ENCODE results near the gene PCSK7. TPM values are rescaled to one million over a fixed set of nuclear protein-coding genes. Genes with fewer than 3 reads are reported as not detected.

The PCSK7 gene
- total and polyA plus RNA-seq, 12 donors: 22.6 to 54.4 (median 42.2) TPM

- peak; percentile 22 to 47 for TF ChIP-seq POLR2A (IDR thresholded peaks at IDR 0.05)
- no peak for TF ChIP-seq CTCF (IDR thresholded peaks at IDR 0.05)
- intact Hi-C loops (cut with DNase I): no loop called here
- peak within 1 kb of the TSS in 1 of 4 donors; percentile 47 for H3K4me3 ChIP-seq
- H3K27ac ChIP-seq: peak within 1 kb of the TSS in 4 of 5 donors; percentile 48 to 92 (median 79)
- H3K36me3 ChIP-seq (replicated peaks in 1 of 2): peaks cover 0 to 40% of the 10 kb centered on the region in 2 donors
- H3K9me3 ChIP-seq (replicated peaks in 1 of 3): no peaks in the 10 kb centered on the region
- H3K27me3 ChIP-seq: no peaks in the 10 kb centered on the region
- peak in 5 of 7 donors; percentile 44 to 86 (median 61) for DNase-seq
- 63 to 71% (median 69%) methylated on average over 7 to 34 of the region's 34 CpGs for WGBS, 4 donors
- peaks cover 4 to 9% of the 10 kb centered on the region in 2 donors for H3K4me1 ChIP-seq (replicated peaks in 1 of 2)
Measured at GRCh38 chr11:117199053-117199915, 32.6 kb downstream of the PCSK7 start, which contains the start of gene TAGLN. TAGLN (plus strand) TSS chr11:117199370; CDS start chr11:117203014, 3,644 bp downstream.

- peak overlapping the region in 1 of 4 donors; percentile 1 for H3K4me3 ChIP-seq
- peaks cover 0 to 3% of the 10 kb centered on the region in 2 donors for H3K4me1 ChIP-seq (replicated peaks in 1 of 2)
- no peaks in the 10 kb centered on the region for H3K27me3 ChIP-seq
- intact Hi-C loops (cut with DNase I): no loop called here
- H3K27ac ChIP-seq: peak overlapping the region in 4 of 5 donors; percentile 43 to 92 (median 74)
- no peaks in the 10 kb centered on the region for H3K9me3 ChIP-seq (replicated peaks in 1 of 3)
- H3K36me3 ChIP-seq (replicated peaks in 1 of 2): peaks cover 0 to 34% of the 10 kb centered on the region in 2 donors
- DNase-seq: no peak
- 63 to 81% (median 75%) methylated on average over 3 to 4 of the region's 4 CpGs for WGBS, 4 donors
- TF ChIP-seq CTCF (IDR thresholded peaks at IDR 0.05) (no peak), POLR2A (IDR thresholded peaks at IDR 0.05) (no peak)
Measured at GRCh38 chr11:117198613-117199012, 33.3 kb downstream of the PCSK7 start.

GRCh38 chr11:117197516-117198456, 34.1 kb downstream of the PCSK7 start:
- TF ChIP-seq CTCF (IDR thresholded peaks at IDR 0.05) (peak in 5 of 6 experiments; percentile 3 to 37 (median 30)), POLR2A (IDR thresholded peaks at IDR 0.05) (no peak)
- no peak for DNase-seq
- H3K9me3 ChIP-seq (replicated peaks in 1 of 3): no peaks in the 10 kb centered on the region
- no peaks in the 10 kb centered on the region for H3K4me1 ChIP-seq (replicated peaks in 1 of 2)
- intact Hi-C loops (cut with DNase I): no loop called here
- no peaks in the 10 kb centered on the region for H3K27me3 ChIP-seq
- WGBS, 4 donors: 70 to 84% (median 76%) methylated on average over 17 of the region's 17 CpGs
- no peak overlapping the region for H3K4me3 ChIP-seq
- H3K36me3 ChIP-seq (replicated peaks in 1 of 2): peaks cover 0 to 34% of the 10 kb centered on the region in 2 donors
- H3K27ac ChIP-seq: peak overlapping the region in 4 of 5 donors; percentile 43 to 92 (median 74)

- DNase-seq: no peak
- Histone ChIP-seq H3K4me3 (no peak overlapping the region), H3K36me3 (replicated peaks in 1 of 2) (peaks cover 0 to 34% of the 10 kb centered on the region in 2 donors), H3K9me3 (replicated peaks in 1 of 3) (no peaks in the 10 kb centered on the region), H3K27me3 (no peaks in the 10 kb centered on the region), H3K4me1 (replicated peaks in 1 of 2) (no peaks in the 10 kb centered on the region), H3K27ac (peak overlapping the region in 1 of 5 donors; percentile 40)
- TF ChIP-seq POLR2A (IDR thresholded peaks at IDR 0.05): no peak
- no peak for TF ChIP-seq CTCF (IDR thresholded peaks at IDR 0.05)
- 92 to 96% (median 95%) methylated on average over 7 of the region's 7 CpGs for WGBS, 4 donors
- intact Hi-C loops (cut with DNase I): no loop called here
Measured at GRCh38 chr11:117197006-117197405, 34.9 kb downstream of the PCSK7 start.

Measured in adrenal gland (tissue), 12 donors.